Stimulated activated naive B cell treated with anti-CD40 and anti-IgM and Interleukin-4, amounts not matched to agents 10 μg/mL and 1 μg/mL and 100 μg/mL, for 72 hours (primary cell): ENCODE results near the gene SLAMF9.

Source experiments
- ATAC-seq, 2 donors: fragments of 150-1000 bp; cut with Tn5 transposase; replicated peaks; 2 replicates each; pipeline ENCODE4 v1.10.0; 2021; ENCODE audit warnings: moderate library complexity in 1 of 2
- DNase-seq: peaks from one replicate; pipeline ENCODE4 v3.0.0; 2021
- H3K27ac Mint-ChIP-seq: one replicate; pipeline ENCODE4 v1.8.0; 2022; ENCODE audit warnings: mild to moderate bottlenecking, mixed read lengths
- H3K27me3 Mint-ChIP-seq, 2 donors: one replicate each; pipeline ENCODE4 v1.8.0; 2022; ENCODE audit warnings: mixed read lengths in 2 of 2
- H3K36me3 Mint-ChIP-seq, 2 donors: one replicate each; pipeline ENCODE4 v1.8.0; 2022; ENCODE audit warnings: mixed read lengths in 2 of 2, mild to moderate bottlenecking in 1 of 2
- H3K4me1 Mint-ChIP-seq, 2 donors: one replicate each; pipeline ENCODE4 v1.8.0; 2022; ENCODE audit warnings: mixed read lengths in 2 of 2, mild to moderate bottlenecking in 1 of 2
- H3K4me3 Mint-ChIP-seq, 2 donors: one replicate each; pipeline ENCODE4 v1.8.0; 2022; ENCODE audit warnings: mild to moderate bottlenecking in 2 of 2, mixed read lengths in 2 of 2, moderate library complexity in 1 of 2
- H3K9me3 Mint-ChIP-seq, 2 donors: one replicate each; pipeline ENCODE4 v1.8.0; 2022; ENCODE audit warnings: mixed read lengths in 2 of 2, mild to moderate bottlenecking in 1 of 2

Gene SLAMF9

GRCh38 chr1:159920651-159921050 is 33.4 kb downstream of the SLAMF9 start:
- H3K4me3 Mint-ChIP-seq = peak overlapping the region; percentile 95 to 97
- DNase-seq (no peak), ATAC-seq (no peak)
- H3K9me3 Mint-ChIP-seq = no peaks in the 10 kb centered on the region
- H3K36me3 Mint-ChIP-seq = peaks cover 49 to 79% of the 10 kb centered on the region in 2 donors
- peak overlapping the region; percentile 99 for H3K27ac Mint-ChIP-seq
- H3K4me1 Mint-ChIP-seq = peaks cover 56 to 78% of the 10 kb centered on the region in 2 donors
- H3K27me3 Mint-ChIP-seq = no peaks in the 10 kb centered on the region

GRCh38 chr1:159920202-159920601 is 33.8 kb downstream of the SLAMF9 start:
- Mint-ChIP-seq H3K36me3 (peaks cover 47 to 78% of the 10 kb centered on the region in 2 donors), H3K27ac (peak overlapping the region; percentile 99), H3K4me3 (peak overlapping the region in 1 of 2 donors; percentile 95), H3K4me1 (peaks cover 52 to 73% of the 10 kb centered on the region in 2 donors), H3K9me3 (no peaks in the 10 kb centered on the region), H3K27me3 (no peaks in the 10 kb centered on the region)
- DNase-seq = no peak
- ATAC-seq = no peak

DNA sequence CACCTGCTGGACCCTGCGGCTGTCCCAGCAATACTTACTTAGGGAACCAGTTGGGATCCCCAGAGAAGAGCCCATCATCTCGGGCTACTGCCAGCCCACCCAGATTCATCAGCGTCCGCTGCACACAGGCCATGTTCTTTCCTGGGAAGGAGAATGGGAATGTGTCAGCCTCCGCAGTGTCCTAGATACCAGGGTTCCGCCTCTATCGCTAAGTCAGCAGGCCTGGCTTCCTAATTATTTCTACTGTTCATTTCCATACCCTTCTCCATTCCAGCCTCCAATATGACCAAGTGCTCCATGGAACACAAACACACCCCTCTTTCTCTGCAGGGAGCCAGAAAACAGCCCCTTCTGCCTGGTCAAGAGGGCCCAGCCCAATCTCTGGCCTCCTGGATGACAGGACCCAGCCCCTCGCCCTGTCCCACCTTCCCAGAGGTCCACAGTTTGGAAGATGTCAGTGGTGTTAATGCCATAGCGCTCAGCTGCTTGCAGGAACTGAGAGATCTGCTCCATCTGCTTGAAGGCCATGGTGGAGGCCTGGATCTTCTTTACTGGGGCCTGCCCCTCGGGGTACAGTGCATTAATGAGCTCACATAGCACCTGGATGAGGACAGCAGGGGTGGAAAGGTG is 34.7 kb downstream of the SLAMF9 start:
- peak overlapping the region; percentile 99 for H3K27ac Mint-ChIP-seq

DNA sequence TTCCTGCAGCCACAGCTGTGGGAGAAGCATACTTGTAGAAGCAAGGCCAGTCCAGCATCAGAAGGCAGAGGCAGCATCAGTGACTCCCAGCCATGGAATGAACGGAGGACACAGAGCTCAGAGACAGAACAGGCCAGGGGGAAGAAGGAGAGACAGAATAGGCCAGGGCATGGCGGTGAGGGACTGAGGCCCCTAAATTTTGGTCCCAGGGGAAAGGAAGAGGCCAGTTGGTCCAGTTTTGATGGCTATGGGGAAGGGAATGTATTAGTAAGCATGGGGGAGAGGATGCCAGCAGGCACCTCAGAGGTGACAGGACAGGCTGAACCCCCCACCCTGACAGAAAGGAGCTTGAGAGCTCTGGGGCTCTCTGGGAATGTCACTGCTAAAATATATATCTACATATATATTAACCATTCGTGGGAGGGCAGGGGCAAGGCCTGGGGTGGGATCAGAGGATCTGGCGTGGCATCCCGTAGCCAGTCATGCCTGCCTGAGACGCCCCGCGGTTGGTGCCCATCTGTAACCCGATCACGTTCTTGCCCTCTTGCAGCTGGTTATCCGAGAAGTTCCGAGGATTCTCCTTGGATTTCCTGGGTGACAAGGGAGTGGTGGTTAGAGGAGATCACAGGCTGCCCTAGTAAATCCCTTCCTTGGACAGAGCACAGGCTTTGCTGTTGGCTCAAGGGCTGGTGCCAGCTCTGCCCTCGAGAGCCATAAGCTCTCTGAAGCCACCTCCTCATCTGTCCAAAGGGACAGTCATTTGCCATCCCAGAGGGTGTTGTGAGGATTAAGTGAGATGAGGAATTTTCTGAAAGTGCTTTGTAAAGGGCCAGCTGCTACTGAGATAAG is 35.5 kb downstream of the SLAMF9 start:
- DNase-seq (no peak), ATAC-seq (no peak)
- peak overlapping the region; percentile 1 to 60 for H3K4me3 Mint-ChIP-seq
- H3K4me1 Mint-ChIP-seq = peaks cover 54 to 79% of the 10 kb centered on the region in 2 donors
- no peaks in the 10 kb centered on the region for H3K9me3 Mint-ChIP-seq
- H3K27me3 Mint-ChIP-seq = no peaks in the 10 kb centered on the region
- H3K27ac Mint-ChIP-seq = peak overlapping the region; percentile 77
- H3K36me3 Mint-ChIP-seq = peaks cover 44 to 76% of the 10 kb centered on the region in 2 donors

More for the DNA sequence above, 34.7 kb downstream of the SLAMF9 start:
- ATAC-seq (no peak), DNase-seq (no peak)
- Mint-ChIP-seq H3K36me3 (peaks cover 42 to 76% of the 10 kb centered on the region in 2 donors), H3K4me1 (peaks cover 54 to 76% of the 10 kb centered on the region in 2 donors), H3K27me3 (no peaks in the 10 kb centered on the region), H3K4me3 (no peak overlapping the region), H3K9me3 (no peaks in the 10 kb centered on the region)

- H3K36me3 Mint-ChIP-seq = peaks cover 39 to 74% of the 10 kb centered on the region in 2 donors
- DNase-seq (no peak), ATAC-seq (no peak)
- H3K4me1 Mint-ChIP-seq = peaks cover 49 to 79% of the 10 kb centered on the region in 2 donors
- peak overlapping the region; percentile 77 for H3K27ac Mint-ChIP-seq
- H3K4me3 Mint-ChIP-seq = peak overlapping the region in 1 of 2 donors; percentile 60
- no peaks in the 10 kb centered on the region for H3K9me3 Mint-ChIP-seq
- no peaks in the 10 kb centered on the region for H3K27me3 Mint-ChIP-seq
Measured at GRCh38 chr1:159917533-159918351, 36.3 kb downstream of the SLAMF9 start.

DNA sequence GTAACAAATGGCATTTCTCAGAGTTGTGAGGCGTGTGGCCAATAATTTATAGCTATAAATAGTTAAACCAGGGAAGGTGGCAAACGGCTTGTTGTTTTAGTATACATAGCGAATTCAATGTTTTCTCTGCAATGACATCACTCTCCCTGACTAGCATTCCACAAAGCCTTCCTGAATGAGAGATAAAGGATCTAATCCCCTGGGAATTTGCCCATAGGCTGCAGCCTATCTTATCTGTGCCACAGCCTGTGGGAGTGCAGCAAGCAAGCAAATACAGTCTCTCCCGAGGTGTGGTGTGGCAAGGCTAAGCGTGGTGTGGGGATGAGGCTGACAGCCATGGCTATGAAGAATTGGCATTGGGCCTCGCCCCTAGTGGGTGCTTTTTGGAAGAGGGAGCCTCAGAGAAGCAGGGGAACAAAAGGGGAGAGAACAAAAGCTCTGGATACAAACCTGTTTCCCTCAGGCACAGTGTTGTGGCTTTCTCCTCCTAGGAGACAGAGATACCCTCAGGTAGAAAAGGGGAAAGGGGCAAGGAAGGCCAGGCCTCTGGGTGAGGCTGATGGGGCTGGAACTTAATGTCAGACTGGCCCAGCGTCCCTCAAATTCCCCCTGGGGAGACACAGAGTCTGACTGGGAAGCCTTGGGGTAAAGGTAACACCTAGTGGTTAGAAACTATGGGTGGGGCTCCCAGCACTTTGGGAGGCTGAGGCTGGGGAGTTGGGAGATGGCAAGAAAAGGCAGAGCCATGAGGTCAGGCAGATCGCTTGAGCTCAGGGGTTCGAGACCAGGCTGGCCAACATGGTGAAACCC is 37.6 kb downstream of the SLAMF9 start:
- Mint-ChIP-seq H3K9me3 (no peaks in the 10 kb centered on the region), H3K4me3 (peak overlapping the region in 1 of 2 donors; percentile 10), H3K27ac (peak overlapping the region; percentile 68), H3K4me1 (peaks cover 53 to 79% of the 10 kb centered on the region in 2 donors), H3K36me3 (peaks cover 36 to 69% of the 10 kb centered on the region in 2 donors), H3K27me3 (no peaks in the 10 kb centered on the region)
- ATAC-seq = no peak
- DNase-seq = no peak

- Mint-ChIP-seq H3K27me3 (no peaks in the 10 kb centered on the region), H3K36me3 (peaks cover 34 to 66% of the 10 kb centered on the region in 2 donors), H3K4me1 (peaks cover 55 to 78% of the 10 kb centered on the region in 2 donors), H3K9me3 (no peaks in the 10 kb centered on the region), H3K4me3 (no peak overlapping the region), H3K27ac (peak overlapping the region; percentile 49)
- ATAC-seq (no peak), DNase-seq (no peak)
Measured at GRCh38 chr1:159915571-159916241, 38.3 kb downstream of the SLAMF9 start.

DNA sequence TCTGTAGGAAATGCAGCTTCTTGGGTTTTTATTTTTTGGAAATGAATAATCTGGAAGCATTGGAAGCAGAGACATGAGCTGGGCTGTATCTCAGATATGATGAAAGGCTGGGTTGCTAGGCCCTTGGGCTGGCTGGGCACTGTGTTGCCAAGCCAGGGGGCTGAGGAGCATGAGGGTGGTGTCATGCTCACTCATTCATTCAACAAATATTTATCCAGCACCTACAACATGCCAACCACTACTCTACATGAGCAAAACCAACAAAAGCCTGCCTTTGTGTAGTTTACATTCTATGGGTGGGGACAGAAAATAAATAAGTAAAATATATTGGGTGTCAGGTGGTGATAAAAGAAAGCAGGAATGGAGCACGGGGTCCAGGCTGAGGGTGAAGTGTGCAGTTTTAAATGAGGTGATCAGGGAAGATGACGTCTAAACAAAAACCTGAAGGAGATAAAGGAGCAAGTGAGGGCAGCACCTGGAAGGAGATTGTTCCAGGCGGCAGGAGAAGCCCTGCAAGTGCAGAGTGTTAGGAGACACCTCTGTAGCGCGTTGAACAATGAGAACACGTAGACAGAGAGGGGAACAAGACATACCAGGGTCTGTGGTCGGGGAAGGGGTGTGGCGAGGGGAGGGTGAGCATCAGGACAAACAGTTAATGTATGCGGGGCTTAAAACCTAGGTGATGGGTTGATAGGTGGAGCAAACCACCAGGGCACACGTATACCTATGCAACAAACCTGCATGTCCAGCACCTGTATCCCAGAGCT is 39.6 kb downstream of the SLAMF9 start:
- Mint-ChIP-seq H3K4me3 (no peak overlapping the region), H3K36me3 (peaks cover 33 to 55% of the 10 kb centered on the region in 2 donors), H3K27me3 (no peaks in the 10 kb centered on the region), H3K4me1 (peaks cover 55 to 76% of the 10 kb centered on the region in 2 donors), H3K9me3 (no peaks in the 10 kb centered on the region), H3K27ac (peak overlapping the region; percentile 20)
- ATAC-seq (no peak), DNase-seq (no peak)

GRCh38 chr1:159913451-159914192 is 40.4 kb downstream of the SLAMF9 start:
- peak overlapping the region; percentile 20 for H3K27ac Mint-ChIP-seq

GRCh38 chr1:159911326-159912070 is 42.5 kb downstream of the SLAMF9 start:
- no peak overlapping the region for H3K4me3 Mint-ChIP-seq
- no peak for ATAC-seq
- H3K36me3 Mint-ChIP-seq = peaks cover 17 to 32% of the 10 kb centered on the region in 2 donors

More at GRCh38 chr1:159913451-159914192, 40.4 kb downstream of the SLAMF9 start:
- Mint-ChIP-seq H3K9me3 (no peaks in the 10 kb centered on the region), H3K4me1 (peaks cover 54 to 74% of the 10 kb centered on the region in 2 donors), H3K27me3 (no peaks in the 10 kb centered on the region), H3K36me3 (peaks cover 33 to 48% of the 10 kb centered on the region in 2 donors), H3K4me3 (no peak overlapping the region)
- no peak for DNase-seq
- ATAC-seq = no peak

More at GRCh38 chr1:159911326-159912070, 42.5 kb downstream of the SLAMF9 start:
- H3K27me3 Mint-ChIP-seq = no peaks in the 10 kb centered on the region
- H3K4me1 Mint-ChIP-seq = peaks cover 40 to 57% of the 10 kb centered on the region in 2 donors
- peak overlapping the region; percentile 95 for H3K27ac Mint-ChIP-seq
- DNase-seq = no peak
- no peaks in the 10 kb centered on the region for H3K9me3 Mint-ChIP-seq
